Measurements from ENCODE around the gene PBOV1. TPM values are rescaled to one million over a fixed set of nuclear protein-coding genes. Genes with fewer than 3 reads are reported as not detected.

PBOV1 gene
- total RNA-seq, 1 donor from 2014 or later = not detected

GRCh38 chr6:138194287-138194686 is 24.0 kb downstream of the PBOV1 start:
- Mint-ChIP-seq H3K27ac (ENCODE audit: unreplicated experiment) (peak overlapping the region; percentile 16), H3K4me3 (ENCODE audit: unreplicated experiment) (no peak overlapping the region)
- DNase-seq (ENCODE audit: low spot score) = no peak

GRCh38 chr6:138188278-138188941 is 29.9 kb downstream of the PBOV1 start:
- H3K27ac Mint-ChIP-seq (ENCODE audit: unreplicated experiment) = no peak overlapping the region
- H3K4me1 Mint-ChIP-seq (ENCODE audit: unreplicated experiment) = peaks cover 4% of the 10 kb centered on the region

More at GRCh38 chr6:138194287-138194686, 24.0 kb downstream of the PBOV1 start:
- TF ChIP-seq CTCF (IDR thresholded peaks at IDR 0.05; ENCODE audit: unreplicated experiment) = no peak
- H3K36me3 Mint-ChIP-seq (ENCODE audit: low read depth, unreplicated experiment) = no peaks in the 10 kb centered on the region
- H3K27me3 Mint-ChIP-seq (ENCODE audit: unreplicated experiment) = peaks cover 5% of the 10 kb centered on the region
- peaks cover 17% of the 10 kb centered on the region for H3K4me1 Mint-ChIP-seq (ENCODE audit: unreplicated experiment)
- H3K9me3 Mint-ChIP-seq (ENCODE audit: unreplicated experiment) = no peaks in the 10 kb centered on the region

GRCh38 chr6:138187156-138187555 is 31.1 kb downstream of the PBOV1 start:
- H3K9me3 Mint-ChIP-seq (ENCODE audit: unreplicated experiment) = no peaks in the 10 kb centered on the region
- no peak for TF ChIP-seq CTCF (IDR thresholded peaks at IDR 0.05; ENCODE audit: unreplicated experiment)
- H3K4me1 Mint-ChIP-seq (ENCODE audit: unreplicated experiment) = peaks cover 13% of the 10 kb centered on the region
- H3K27me3 Mint-ChIP-seq (ENCODE audit: unreplicated experiment) = peaks cover 2% of the 10 kb centered on the region
- H3K4me3 Mint-ChIP-seq (ENCODE audit: unreplicated experiment) = no peak overlapping the region
- H3K27ac Mint-ChIP-seq (ENCODE audit: unreplicated experiment) = no peak overlapping the region
- no peaks in the 10 kb centered on the region for H3K36me3 Mint-ChIP-seq (ENCODE audit: low read depth, unreplicated experiment)
- DNase-seq (ENCODE audit: low spot score) = no peak

More at GRCh38 chr6:138188278-138188941, 29.9 kb downstream of the PBOV1 start:
- peaks cover 2% of the 10 kb centered on the region for H3K27me3 Mint-ChIP-seq (ENCODE audit: unreplicated experiment)
- H3K4me3 Mint-ChIP-seq (ENCODE audit: unreplicated experiment) = no peak overlapping the region
- no peaks in the 10 kb centered on the region for H3K36me3 Mint-ChIP-seq (ENCODE audit: low read depth, unreplicated experiment)
- no peak for DNase-seq (ENCODE audit: low spot score)
- no peak for TF ChIP-seq CTCF (IDR thresholded peaks at IDR 0.05; ENCODE audit: unreplicated experiment)
- H3K9me3 Mint-ChIP-seq (ENCODE audit: unreplicated experiment) = no peaks in the 10 kb centered on the region

- Mint-ChIP-seq H3K4me1 (ENCODE audit: unreplicated experiment) (peaks cover 10% of the 10 kb centered on the region), H3K27ac (ENCODE audit: unreplicated experiment) (no peak overlapping the region), H3K9me3 (ENCODE audit: unreplicated experiment) (no peaks in the 10 kb centered on the region), H3K27me3 (ENCODE audit: unreplicated experiment) (no peaks in the 10 kb centered on the region), H3K4me3 (ENCODE audit: unreplicated experiment) (no peak overlapping the region), H3K36me3 (ENCODE audit: low read depth, unreplicated experiment) (no peaks in the 10 kb centered on the region)
- no peak for DNase-seq (ENCODE audit: low spot score)
- TF ChIP-seq CTCF (IDR thresholded peaks at IDR 0.05; ENCODE audit: unreplicated experiment) = no peak
Observed at GRCh38 chr6:138184230-138184629, 34.1 kb downstream of the PBOV1 start.

- TF ChIP-seq CTCF (IDR thresholded peaks at IDR 0.05; ENCODE audit: unreplicated experiment) = no peak
- peaks cover 10% of the 10 kb centered on the region for H3K4me1 Mint-ChIP-seq (ENCODE audit: unreplicated experiment)
- H3K9me3 Mint-ChIP-seq (ENCODE audit: unreplicated experiment) = no peaks in the 10 kb centered on the region
- H3K36me3 Mint-ChIP-seq (ENCODE audit: low read depth, unreplicated experiment) = no peaks in the 10 kb centered on the region
- no peak overlapping the region for H3K4me3 Mint-ChIP-seq (ENCODE audit: unreplicated experiment)
- no peak for DNase-seq (ENCODE audit: low spot score)
- H3K27ac Mint-ChIP-seq (ENCODE audit: unreplicated experiment) = no peak overlapping the region
- no peaks in the 10 kb centered on the region for H3K27me3 Mint-ChIP-seq (ENCODE audit: unreplicated experiment)
Observed at GRCh38 chr6:138183790-138184134, 34.5 kb downstream of the PBOV1 start.

Data from endothelial cell (in vitro differentiated cells).